DMS79 (cell line): ENCODE results near the gene INSYN2B.

Experiments used
- DNase-seq: peaks from one replicate; lab custom pipeline; 2025; lab: John Stamatoyannopoulos, UW

Gene INSYN2B

DNA sequence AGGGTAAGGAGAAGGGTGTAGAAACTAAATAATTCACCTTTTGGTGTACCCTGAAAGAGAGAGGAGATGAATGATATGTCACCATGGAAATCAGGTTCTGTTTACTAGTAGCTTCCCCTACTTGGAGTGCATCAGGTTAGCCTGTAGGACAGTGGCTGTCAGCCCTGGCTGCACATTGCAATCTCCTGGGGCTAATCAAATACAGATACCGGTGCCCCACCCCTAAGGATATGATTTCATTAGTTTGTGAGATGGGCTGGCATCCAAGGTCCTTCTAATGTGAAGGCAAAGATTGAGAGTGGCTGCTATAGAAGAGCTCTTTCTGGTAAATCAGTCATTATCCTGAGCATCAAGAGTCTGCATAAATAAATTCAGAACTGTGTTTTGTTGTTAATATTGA is 47.2 kb downstream of the INSYN2B start:
- DNase-seq = no peak

DNA sequence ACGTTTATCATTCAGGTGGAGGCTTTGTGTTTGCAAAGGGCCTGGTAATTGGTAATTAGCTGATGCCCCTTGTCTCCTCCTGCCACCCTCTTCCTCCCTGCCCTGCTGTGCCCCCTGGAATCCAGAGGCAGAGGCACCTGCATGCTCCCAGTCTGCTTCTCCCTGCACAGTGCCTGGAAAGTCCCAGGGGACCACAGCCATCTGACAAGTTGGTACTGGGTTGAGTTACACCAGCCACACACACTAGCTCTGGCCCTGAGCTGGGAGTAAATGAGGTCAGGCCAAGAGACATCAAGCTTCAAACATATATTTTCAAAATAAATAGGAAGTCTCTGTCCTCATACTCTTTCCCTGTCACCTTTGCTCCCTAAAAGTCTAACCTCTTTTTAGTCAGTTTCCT is 56.3 kb downstream of the INSYN2B start:
- DNase-seq = no peak

DNA sequence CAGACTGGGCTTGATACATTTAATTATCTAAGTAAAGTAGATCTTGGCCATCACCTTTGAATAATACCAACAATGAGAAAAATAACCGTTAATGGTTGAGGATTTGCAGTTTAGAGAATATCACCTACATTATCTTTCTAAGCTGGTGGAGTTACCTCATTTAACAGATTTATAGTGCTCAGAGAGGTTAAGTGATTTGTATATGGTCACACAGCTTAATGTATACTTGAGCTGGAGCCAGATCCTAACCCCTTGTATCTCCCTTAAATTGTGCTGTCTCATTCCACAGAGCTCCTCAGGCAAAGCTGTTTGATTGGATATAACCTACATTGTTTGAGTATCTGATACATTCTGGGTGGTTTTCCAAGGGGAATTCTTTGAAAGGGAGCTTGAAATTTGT is 57.8 kb downstream of the INSYN2B start:
- no peak for DNase-seq

DNA sequence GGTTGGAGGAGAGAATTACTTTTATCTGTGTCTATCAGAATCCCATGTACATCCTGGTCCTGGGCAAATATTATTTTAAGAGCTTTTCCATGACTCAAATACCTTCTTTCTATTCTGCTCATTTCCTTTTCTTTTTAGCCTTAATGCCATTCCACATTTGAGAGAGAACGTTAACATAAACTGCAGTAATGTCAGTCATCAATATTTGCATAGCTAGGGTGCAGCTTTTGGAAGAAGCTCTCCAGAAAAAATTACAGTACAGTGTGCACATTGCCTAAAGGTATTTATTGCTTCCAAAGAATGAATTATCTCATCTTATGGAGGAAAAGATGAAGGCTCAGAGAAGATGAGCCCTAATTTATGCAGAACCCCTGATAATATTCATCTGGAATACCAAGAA is 58.3 kb downstream of the INSYN2B start:
- no peak for DNase-seq

DNA sequence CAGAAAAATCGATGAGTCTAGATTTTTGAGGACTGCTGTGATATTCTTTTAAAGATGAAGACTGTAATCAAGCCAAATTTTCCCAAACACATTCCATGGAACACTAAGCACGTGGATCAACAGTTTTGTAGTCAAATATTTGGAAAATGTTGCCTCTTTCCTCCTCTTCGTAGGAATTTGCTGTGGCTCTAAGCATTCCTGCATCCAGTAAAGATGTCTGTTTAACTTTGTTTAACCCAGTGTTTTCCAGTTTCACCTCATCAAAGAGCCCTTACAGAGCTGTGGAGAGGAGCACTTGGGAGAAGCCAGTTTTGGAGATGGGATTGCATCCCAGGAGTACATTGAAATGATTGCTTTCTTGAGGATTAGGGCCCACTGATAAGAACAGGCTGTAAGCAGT is 58.9 kb downstream of the INSYN2B start:
- no peak for DNase-seq

DNA sequence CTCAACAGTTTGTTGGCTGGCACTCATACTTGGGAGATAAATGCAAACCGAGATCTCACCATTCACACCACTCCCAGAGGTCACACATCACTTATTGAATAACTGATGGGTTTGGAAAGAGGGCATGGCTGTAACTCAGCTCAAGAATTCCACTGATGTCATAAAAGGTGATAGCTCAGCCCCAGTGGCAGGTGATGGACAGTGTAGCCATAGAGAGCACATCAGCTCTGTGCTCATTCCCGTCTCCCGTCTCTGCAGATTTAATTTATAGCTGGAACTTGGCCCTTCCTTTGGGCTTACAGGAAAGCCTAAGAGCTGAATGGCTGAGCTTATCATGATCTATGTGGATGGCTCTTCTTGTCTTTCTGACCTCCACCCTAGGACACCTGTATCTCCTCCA is 59.8 kb downstream of the INSYN2B start:
- no peak for DNase-seq

DNA sequence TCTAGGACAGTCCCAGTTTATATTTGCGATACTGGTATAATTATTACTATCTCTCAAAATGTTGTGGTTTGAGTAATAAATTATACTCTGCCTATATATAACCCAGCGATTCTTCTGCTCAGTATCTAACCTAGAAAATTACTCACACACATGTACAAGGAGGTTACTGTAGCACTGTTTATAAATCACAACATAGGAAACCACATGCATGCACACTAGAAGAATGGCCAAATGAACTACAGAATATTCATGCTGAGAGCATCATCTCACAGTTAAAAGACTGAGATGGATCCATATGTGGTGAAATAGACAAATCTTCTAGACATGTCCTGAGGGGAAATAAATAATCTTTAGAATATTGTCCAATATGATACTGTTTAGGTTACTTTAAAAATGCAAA is 62.1 kb downstream of the INSYN2B start:
- DNase-seq = no peak

- no peak for DNase-seq
Observed at GRCh38 chr5:169917500-169917899, 62.8 kb downstream of the INSYN2B start.

DNA sequence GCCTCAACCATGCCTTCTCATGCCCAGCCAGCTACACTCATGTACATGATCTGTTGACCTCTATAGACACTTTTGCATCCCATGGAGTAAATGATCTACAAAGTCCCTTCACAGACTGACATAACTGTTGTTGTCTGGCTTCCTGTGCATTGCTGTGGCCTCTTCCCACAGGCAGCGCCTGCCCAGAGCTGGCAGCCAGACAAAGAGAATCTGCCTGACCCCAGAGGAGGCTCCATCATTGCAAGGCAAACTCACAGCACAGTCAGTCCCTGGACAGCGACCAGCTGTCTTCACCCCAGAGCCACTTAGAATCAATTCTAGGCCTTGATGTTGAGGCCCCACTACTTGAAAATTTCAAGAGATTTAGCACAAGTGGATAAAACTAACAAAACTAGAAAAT is 65.5 kb downstream of the INSYN2B start:
- no peak for DNase-seq

DNA sequence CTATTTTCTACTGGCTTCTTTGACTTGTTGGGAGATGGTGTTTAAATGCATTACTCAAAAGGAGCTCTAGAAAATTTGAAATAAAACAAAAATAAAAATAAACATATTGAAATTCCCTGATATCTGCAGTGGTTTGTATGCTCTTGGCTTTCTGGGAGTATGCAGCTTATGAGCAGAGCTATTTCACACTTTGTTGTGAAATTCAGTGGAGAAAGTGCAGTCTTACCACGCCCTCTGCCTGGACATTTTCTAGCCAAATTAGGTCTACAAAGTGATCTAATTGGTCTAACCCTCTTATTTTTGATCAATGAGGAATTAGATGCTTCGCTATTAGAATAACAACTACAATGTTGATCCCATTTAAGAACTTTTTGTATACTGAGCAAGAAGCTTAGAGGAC is 66.8 kb downstream of the INSYN2B start:
- DNase-seq = no peak

GRCh38 chr5:169911448-169912212 is 68.7 kb downstream of the INSYN2B start:
- no peak for DNase-seq

GRCh38 chr5:169910393-169910792 is 69.9 kb downstream of the INSYN2B start:
- DNase-seq = no peak

- DNase-seq = no peak
Observed at GRCh38 chr5:169909945-169910344, 70.3 kb downstream of the INSYN2B start.

- DNase-seq = no peak
Observed at GRCh38 chr5:169908864-169909263, 71.4 kb downstream of the INSYN2B start.

- DNase-seq = no peak
Observed at GRCh38 chr5:169906745-169907649, 73.3 kb downstream of the INSYN2B start.

DNA sequence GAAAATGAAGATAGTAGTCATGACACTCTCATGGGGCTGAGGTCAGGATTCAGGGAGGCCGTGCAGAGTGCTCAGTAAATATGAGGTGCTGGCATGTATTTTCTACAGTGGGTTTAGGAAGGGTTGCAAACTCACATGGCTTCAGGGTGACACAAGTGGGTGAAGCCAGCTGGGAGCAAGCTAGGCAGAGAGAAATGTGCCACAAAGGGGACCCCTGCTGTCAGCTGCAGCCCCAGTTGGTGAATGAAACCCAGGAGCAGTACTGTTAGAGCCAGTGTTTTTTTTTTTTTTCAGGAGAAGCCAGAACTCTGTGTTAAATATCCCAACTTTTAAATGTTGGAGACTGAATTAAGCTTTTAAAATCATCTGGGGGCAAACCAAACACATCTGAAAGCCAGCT is 75.3 kb downstream of the INSYN2B start:
- DNase-seq = no peak

- DNase-seq = no peak
Observed at GRCh38 chr5:169904508-169904907, 75.8 kb downstream of the INSYN2B start.

DNA sequence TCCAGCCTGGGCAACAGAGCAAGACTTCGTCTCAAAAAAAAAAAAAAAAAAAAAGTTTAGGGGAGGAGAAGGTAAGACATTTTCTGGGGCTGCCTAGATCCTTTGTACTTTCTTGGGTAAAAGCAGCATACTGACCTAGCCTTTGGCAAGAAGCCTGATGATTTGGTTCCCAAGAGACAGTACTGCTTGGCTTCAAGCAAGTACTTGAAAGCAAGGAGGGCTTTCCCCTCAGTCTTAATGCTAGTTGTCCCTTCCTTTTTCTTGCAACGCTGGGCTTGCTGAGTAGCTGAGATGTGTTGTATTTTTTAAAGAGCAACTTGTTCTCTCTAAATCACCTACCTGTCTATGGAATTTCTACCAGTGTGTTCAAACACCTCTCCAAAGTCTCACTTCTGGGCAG is 76.2 kb downstream of the INSYN2B start:
- DNase-seq = no peak

DNA sequence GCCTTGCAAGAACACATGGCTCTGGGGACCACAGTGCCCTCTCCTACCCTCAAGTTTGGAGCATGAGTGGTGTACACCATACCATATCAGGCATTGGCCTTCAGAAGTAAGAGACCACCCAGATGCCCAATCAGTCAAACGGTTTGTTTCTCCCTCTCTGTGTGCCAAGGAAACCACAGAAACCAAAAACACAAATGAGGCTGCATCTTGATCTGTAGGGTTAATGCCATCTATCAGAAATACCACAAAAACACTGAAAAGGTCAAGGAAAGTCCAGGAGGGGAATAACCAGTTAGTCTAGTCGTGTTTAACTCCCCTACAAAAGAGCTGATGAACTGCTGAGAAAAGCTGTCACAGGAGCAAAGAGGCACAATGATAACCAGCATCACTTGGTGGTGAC is 78.4 kb downstream of the INSYN2B start:
- no peak for DNase-seq

- no peak for DNase-seq
Observed at GRCh38 chr5:169897481-169897880, 82.8 kb downstream of the INSYN2B start.

DNA sequence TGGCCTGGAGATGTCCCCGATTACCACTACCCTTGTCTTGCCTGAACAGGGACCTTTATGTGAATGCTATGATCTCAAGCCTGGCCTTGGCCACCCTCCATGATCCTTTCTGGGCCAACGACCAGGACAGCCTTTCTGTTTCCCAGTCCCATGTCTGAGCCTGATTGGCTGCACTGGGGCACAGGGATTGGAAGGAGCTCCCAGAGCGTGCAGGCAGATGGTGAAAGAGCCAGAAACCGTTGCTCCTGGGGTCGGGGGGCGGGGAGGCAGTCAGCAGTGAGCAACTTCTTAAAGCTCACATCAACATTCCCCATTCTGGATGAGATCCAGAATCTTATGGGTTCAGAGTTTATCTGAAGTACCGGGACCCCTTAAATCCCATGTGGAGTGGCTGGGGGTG is 84.4 kb downstream of the INSYN2B start:
- no peak for DNase-seq

GRCh38 chr5:169893571-169893970 is 86.7 kb downstream of the INSYN2B start:
- no peak for DNase-seq

GRCh38 chr5:169893010-169893409 is 87.3 kb downstream of the INSYN2B start:
- DNase-seq = no peak
